Effector CD4-positive, alpha-beta T cell (primary cell): ENCODE data around the gene GNL3L.
"Not testable (repeated sequence)": the region's sequence is repeated elsewhere in the genome, so short reads cannot be mapped to it uniquely, and the experiment has no call there.

ENCODE experiments used
- DNase-seq: peaks from one replicate; pipeline ENCODE4 v3.0.0-alpha.2; 2020

GNL3L gene

DNA sequence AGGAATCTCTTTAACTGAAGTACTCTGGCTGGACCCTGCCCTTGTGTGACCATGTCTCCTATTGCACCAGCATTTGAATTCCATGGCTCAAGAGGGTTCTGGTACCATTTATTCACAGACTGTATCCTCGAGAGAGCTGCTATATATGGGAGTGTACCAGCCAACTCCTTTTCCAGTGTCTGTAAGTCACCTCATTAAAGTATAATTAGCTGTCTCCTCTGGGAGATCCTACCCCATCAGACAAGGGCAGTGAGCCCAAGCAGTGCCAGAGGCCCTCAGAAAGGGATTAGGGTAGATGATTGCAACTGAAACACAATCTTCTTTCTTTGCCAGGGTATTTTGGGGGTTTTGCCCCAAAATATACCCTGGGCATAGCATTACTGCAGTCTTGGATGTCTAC lies 31.6 kb downstream of the GNL3L start:
- DNase-seq, result no peak

DNA sequence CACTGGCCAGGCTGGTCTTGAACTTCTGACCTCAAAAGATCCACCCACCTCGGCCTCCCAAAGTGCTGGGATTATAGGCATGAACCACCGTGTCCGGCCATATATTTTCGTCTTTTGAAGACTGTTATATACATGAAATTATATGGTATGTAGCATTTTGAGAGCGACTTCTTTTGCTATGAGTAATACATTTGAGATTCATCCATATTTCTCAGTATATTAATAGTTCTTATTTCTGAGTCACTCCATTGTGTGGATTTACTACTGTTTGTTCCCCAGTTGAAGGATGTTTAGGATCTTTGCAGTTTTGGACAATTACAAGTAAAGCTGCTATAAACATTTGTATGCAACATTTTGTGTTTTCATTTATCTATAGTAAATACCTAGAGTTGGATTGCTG lies 34.9 kb downstream of the GNL3L start:
- no peak for DNase-seq

DNA sequence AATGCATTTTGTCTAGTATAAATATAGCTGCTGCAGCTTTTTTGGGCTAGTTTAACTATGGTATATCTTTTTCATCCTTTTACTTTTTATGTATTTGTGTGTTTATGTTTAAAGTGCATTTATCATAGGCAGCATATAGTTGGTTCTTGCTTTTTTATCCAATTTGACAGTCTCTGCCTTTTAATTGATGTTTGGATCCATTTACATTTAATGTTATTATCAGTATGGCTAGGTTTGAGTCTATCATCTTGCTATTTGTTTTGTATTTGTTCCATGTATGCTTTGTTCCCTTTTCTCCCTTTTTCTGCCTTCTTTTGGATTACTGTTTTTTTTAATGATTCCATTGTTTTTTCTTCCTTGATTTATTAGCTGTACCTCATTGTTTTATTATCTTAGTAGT lies 40.3 kb downstream of the GNL3L start:
- no peak for DNase-seq

DNA sequence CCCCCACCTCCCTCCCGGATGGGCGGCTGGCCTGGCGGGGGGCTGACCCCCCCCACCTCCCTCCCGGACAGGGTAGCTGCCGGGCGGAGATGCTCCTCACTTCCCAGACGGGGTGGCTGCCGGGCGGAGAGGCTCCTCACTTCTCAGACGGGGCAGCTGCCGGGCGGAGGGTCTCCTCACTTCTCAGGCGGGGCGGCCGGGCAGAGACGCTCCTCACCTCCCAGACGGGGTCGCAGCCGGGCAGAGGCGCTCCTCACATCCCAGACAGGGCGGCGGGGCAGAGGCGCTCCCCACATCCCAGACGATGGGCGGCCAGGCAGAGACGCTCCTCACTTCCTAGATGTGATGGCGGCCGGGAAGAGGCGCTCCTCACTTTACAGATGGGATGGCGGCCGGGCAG lies 42.6 kb downstream of the GNL3L start:
- not testable (repeated sequence) for DNase-seq

DNA sequence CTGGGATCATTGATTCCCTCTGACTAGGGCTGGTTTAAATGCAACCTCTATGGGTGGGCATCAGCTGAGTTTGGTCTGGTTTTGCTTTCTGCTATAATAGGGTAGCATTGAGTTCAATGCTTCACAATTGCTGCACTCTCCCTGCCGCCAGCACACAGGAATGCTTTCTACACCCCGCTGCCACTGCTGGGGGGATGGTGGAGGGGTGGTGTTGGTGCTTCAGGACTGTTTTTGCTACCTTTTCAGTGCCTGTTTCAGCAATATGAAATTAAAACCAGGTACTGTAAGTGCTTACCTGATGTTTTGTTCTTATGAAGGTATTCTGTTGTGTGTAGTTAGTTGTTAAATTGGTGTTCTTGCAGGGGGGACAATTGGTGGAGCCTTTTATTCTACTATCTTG lies 67.7 kb downstream of the GNL3L start:
- no peak for DNase-seq

DNA sequence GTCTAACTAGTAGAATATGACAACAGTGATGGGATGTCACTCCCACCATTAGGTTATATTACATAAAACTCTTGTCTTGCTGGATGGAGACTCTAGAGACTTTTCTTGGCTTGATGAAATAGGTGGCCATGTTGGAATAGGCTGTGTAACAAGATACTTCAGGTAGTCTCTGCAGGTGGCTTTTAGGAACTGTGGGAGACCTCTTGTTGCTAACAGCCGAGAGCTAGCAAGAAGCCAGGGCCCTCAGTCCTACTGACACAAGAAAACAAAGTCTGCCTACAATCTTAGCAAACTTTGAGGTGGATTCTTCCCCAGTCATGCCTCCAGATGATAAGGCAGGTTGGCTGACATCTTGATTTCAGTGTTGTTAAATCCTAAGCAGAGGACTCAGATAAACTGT lies 72.5 kb downstream of the GNL3L start:
- no peak for DNase-seq
